Left ventricle myocardium inferior (tissue), 1 donor: Measurements from ENCODE around the gene RAI1. TPM values are rescaled to one million over a fixed set of nuclear protein-coding genes. Genes with fewer than 3 reads are reported as not detected.

Experiments used
- DNase-seq: peaks from one replicate; pipeline ENCODE4 v3.0.0-alpha.2; 2020
- H3K27ac ChIP-seq: fragments of 200-600 bp; replicated peaks from 2 replicates; pipeline ENCODE4 v1.8.0; 2021
- H3K27me3 ChIP-seq: fragments of 200-600 bp; 2 replicates; pipeline ENCODE4 v1.8.0; 2021; ENCODE audit warnings: low read depth
- H3K36me3 ChIP-seq: fragments of 200-600 bp; 2 replicates; pipeline ENCODE4 v1.8.0; 2021
- H3K4me1 ChIP-seq: fragments of 200-600 bp; 2 replicates; pipeline ENCODE4 v1.8.0; 2021
- H3K4me3 ChIP-seq: fragments of 200-600 bp; 2 replicates; pipeline ENCODE4 v1.8.0; 2021; ENCODE audit warnings: mild to moderate bottlenecking, moderate library complexity
- H3K9me3 ChIP-seq: fragments of 200-600 bp; replicated peaks from 2 replicates; pipeline ENCODE4 v1.8.0; 2021
- intact Hi-C: fragments of 100-400 bp; cut with micrococcal nuclease; formaldehyde crosslinking; loops from one replicate; pipeline ENCODE4 v1.11.0; 2022
- total RNA-seq: library from RNA; stranded (reverse); fragmentation: NEBNext Ultra II Directional; extraction: Animal tissue kit (Norgen Biotek cat#: 25700); gene quantifications from one replicate; pipeline ENCODE4 v1.2.1, GENCODE V29; 2021
- TF ChIP-seq, protein P1 (sequence below): fragments of 200-600 bp; IDR thresholded peaks from 2 replicates; pipeline ENCODE4 v1.8.0; 2021; ENCODE audit warnings: antibody characterized with exemption, mild to moderate bottlenecking, borderline replicate concordance
- donor health status: DM: no; HTN: yes; CAD: no; lungs with severe emphysema.

RAI1 gene
- total RNA-seq, 1 donor from 2014 or later, result 22.5 TPM

DNA sequence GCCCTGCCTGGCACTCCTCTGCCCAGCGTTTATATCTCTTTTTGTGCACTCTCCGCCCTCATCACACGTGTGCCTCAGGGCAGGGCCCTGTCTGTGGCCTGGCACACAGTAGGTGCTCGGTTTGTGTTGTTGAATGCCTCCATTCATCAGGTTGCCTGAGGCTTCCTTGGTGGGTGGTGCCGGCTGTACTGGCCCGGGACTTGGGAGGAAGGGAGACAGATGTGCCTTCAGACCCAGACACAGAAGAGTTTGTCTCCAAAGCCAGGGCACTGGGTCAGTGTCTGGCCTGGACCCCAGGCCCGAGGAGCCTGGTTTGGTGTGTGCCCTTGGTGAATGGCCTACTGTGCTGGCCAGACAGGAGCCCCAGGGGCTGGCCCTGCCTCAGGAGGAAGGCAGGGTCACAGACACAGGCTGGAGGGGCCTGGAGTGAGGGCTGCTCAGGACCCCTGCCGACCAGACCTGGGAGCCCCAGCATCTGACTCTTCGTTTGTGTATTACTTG lies 71.6 kb downstream of the RAI1 start:
- peak overlapping the region; percentile 63 for H3K4me3 ChIP-seq
- intact Hi-C loops, result no loop called here
- H3K9me3 ChIP-seq, result no peaks in the 10 kb centered on the region
- no peaks in the 10 kb centered on the region for H3K36me3 ChIP-seq
- peak overlapping the region; percentile 89 for H3K27ac ChIP-seq
- no peak for DNase-seq
- H3K4me1 ChIP-seq, result peaks cover 92% of the 10 kb centered on the region
- TF ChIP-seq, protein P1, sequence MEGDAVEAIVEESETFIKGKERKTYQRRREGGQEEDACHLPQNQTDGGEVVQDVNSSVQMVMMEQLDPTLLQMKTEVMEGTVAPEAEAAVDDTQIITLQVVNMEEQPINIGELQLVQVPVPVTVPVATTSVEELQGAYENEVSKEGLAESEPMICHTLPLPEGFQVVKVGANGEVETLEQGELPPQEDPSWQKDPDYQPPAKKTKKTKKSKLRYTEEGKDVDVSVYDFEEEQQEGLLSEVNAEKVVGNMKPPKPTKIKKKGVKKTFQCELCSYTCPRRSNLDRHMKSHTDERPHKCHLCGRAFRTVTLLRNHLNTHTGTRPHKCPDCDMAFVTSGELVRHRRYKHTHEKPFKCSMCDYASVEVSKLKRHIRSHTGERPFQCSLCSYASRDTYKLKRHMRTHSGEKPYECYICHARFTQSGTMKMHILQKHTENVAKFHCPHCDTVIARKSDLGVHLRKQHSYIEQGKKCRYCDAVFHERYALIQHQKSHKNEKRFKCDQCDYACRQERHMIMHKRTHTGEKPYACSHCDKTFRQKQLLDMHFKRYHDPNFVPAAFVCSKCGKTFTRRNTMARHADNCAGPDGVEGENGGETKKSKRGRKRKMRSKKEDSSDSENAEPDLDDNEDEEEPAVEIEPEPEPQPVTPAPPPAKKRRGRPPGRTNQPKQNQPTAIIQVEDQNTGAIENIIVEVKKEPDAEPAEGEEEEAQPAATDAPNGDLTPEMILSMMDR, result no peak
- no peaks in the 10 kb centered on the region for H3K27me3 ChIP-seq

DNA sequence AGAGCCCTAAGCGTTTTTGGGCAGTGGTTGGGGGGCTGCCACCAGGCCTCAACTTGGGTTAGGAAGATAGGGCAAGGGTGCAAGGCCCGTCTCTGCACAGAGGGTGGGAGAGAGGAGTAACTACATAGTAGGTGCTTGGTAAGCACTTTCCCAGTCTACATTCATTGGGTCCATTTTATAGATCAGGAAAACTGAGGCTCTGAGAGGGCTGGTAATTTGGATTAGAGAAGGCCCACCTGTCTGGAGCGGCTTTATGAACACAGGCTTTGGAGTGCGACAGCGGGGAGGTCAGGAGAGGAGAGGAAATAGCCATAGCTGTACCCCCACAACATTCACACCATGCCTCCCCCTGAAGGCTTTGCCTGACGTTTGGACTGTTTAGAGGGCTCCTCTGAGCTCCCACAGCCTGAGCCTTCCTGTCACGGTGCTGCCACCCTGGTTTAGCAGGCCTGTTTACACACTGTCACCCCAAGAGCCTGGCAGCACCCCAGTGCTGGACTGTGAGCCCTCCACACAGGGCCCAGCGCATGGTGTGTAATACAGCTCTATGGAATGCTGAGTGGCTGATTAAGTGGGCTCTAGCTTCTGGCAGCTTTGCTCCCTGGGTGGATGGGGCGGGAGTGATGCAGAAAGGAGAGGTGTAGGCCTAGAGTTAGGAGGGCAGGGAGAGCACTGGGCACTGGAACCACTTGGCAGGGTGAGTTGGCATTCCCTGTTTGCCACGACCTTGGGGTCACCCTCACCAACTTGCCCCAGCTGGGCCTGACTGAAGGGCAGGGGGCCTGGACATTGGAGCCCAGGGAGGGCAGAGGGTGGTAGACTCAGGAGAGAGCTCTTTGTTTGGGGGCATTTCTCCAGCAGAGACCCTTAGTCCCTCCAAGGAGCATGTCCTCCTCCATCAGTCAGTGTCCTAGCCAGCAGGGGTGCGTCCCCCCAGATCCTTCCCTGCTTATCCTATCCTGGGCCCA lies 73.7 kb downstream of the RAI1 start:
- H3K27ac ChIP-seq, result peak overlapping the region; percentile 94
- H3K9me3 ChIP-seq, result no peaks in the 10 kb centered on the region
- no peak overlapping the region for H3K4me3 ChIP-seq
- DNase-seq, result peak; percentile 66
- TF ChIP-seq, protein P1, result no peak
- H3K27me3 ChIP-seq, result no peaks in the 10 kb centered on the region
- no peaks in the 10 kb centered on the region for H3K36me3 ChIP-seq
- intact Hi-C loops, result no loop called here
- H3K4me1 ChIP-seq, result peaks cover 96% of the 10 kb centered on the region

DNA sequence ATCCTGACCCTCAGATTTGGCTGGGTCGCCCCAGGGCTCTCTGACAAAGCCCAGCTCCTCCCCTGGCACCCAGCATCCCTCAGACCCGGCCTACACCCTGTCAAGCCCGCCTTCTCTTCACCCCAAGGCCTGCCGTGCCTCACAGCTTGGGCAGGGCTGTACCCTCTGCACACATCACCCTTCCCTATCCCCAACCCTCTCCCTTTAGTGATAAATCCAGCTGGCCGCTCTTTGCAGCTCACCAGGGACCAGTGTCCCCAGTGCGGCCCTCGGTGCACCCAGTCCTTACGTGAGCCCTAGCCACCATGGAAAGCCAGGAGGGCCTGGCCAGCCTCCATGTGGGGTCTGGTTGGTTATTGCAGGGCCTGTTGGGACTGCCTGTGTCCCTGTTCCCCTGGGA lies 74.5 kb downstream of the RAI1 start:
- intact Hi-C loops, result no loop called here
- Histone ChIP-seq H3K36me3 (no peaks in the 10 kb centered on the region), H3K4me1 (peaks cover 96% of the 10 kb centered on the region), H3K9me3 (no peaks in the 10 kb centered on the region), H3K4me3 (no peak overlapping the region), H3K27ac (peak overlapping the region; percentile 94), H3K27me3 (no peaks in the 10 kb centered on the region)
- no peak for DNase-seq
- TF ChIP-seq, protein P1, result no peak

DNA sequence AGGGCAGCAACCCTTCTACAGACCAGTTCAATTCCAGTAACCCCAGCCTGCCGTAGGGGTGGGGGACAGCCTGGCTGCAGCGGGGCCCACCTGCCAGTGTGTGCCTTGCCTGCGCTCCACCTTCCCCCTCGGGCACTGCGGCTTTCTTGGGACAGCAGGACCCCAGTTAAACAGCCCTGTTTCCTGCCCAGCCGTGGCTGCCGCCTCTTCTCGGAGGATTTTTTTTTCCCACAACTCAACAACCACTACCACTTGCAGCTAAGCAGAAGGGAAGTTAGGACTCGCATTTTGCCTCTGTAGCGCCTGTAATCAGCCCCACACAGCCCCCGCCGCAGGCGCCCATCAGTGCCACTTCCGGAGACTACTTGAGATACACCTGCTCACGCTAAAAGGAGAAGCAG lies 76.1 kb downstream of the RAI1 start:
- Histone ChIP-seq H3K36me3 (no peaks in the 10 kb centered on the region), H3K9me3 (no peaks in the 10 kb centered on the region), H3K27ac (peak overlapping the region; percentile 94), H3K4me3 (no peak overlapping the region), H3K4me1 (peaks cover 98% of the 10 kb centered on the region), H3K27me3 (no peaks in the 10 kb centered on the region)
- DNase-seq, result no peak
- TF ChIP-seq, protein P1, result no peak
- intact Hi-C loops, result no loop called here

DNA sequence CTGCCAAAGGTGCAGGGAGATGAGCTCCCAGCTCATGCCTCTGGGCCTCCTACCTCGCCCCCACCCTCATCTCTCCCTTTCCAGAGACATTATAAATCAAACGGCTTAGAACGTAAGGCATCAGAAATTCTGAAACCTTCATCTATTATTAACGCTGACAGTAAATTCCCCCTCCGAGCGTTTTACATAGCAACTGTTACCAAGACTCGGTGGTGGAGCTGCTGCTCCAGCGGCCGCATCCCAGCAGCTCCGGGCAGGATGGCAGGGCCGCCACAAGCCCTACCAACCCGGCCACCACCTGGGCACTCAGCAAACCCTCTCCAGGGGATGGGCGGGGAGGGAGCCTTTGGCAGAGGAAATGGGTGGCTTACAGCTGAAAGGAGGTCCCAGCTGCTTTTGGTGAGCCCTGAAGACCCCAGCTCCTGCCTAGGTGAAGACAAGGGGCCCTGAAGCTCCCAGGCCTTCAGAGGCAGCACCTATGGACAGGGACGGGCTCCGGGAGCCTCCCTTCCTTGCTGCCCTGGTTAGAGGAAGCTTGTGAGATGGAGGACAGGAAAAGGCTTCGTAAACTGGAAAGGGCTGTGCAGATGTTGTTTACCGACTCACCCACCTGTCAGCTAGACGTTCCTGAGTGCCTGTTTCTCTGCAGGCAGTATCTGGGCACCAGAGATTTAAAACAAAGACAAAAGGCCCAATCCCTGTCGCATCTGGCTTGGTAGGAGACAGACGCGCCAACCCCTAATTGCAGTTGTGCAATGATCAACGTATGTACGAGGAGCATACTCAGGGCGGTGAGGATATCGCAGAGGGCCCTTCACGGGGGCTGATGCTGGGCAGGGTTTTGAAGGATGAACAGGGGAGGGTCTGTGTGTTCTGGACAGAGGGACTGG lies 76.9 kb downstream of the RAI1 start:
- Histone ChIP-seq H3K4me1 (peaks cover 98% of the 10 kb centered on the region), H3K27ac (peak overlapping the region; percentile 94), H3K27me3 (no peaks in the 10 kb centered on the region), H3K4me3 (no peak overlapping the region), H3K36me3 (no peaks in the 10 kb centered on the region), H3K9me3 (no peaks in the 10 kb centered on the region)
- no peak for DNase-seq
- TF ChIP-seq, protein P1, result no peak
- intact Hi-C loops, result no loop called here
